Trophoblast cell (in vitro differentiated cells and primary cell): Measurements from ENCODE around the gene CD3G.

Experiments used
- DNase-seq, 2 donors: peaks; one replicate each; pipeline ENCODE4 v3.0.0-alpha.2; 2016
- H2AFZ ChIP-seq: 2 replicates; pipeline ENCODE4 v1.6.1; 2013; ENCODE audit warnings: low read length, moderate library complexity, mild to moderate bottlenecking; ENCODE audit not compliant: insufficient read depth, poor library complexity
- H2AK5ac ChIP-seq: 2 replicates; pipeline ENCODE4 v1.6.1; 2013; ENCODE audit warnings: mild to moderate bottlenecking, low read length
- H2BK120ac ChIP-seq: 2 replicates; pipeline ENCODE4 v1.6.1; 2013; ENCODE audit warnings: low read length, mild to moderate bottlenecking, moderate library complexity; ENCODE audit not compliant: insufficient read depth, poor library complexity
- H2BK12ac ChIP-seq: 2 replicates; pipeline ENCODE4 v1.6.1; 2013; ENCODE audit warnings: mild to moderate bottlenecking, low read length, moderate library complexity
- H2BK5ac ChIP-seq: 2 replicates; pipeline ENCODE4 v1.6.1; 2013; ENCODE audit warnings: low read length, low read depth, moderate library complexity, mild to moderate bottlenecking; ENCODE audit not compliant: poor library complexity
- H3K14ac ChIP-seq: 2 replicates; pipeline ENCODE4 v1.6.1; 2013; ENCODE audit warnings: mild to moderate bottlenecking, low read length
- H3K18ac ChIP-seq: 2 replicates; pipeline ENCODE4 v1.6.1; 2013; ENCODE audit warnings: mild to moderate bottlenecking, low read length
- H3K23ac ChIP-seq: 2 replicates; pipeline ENCODE4 v1.6.1; 2013; ENCODE audit warnings: low read length
- H3K27ac ChIP-seq: 2 replicates; pipeline ENCODE4 v1.5.1; 2013; ENCODE audit warnings: low read depth, mild to moderate bottlenecking, inconsistent platforms, low read length, moderate library complexity
- H3K27me3 ChIP-seq: 2 replicates; pipeline ENCODE4 v1.6.1; 2013; ENCODE audit warnings: inconsistent platforms, mild to moderate bottlenecking, low read length, moderate library complexity; ENCODE audit not compliant: insufficient read depth
- H3K36me3 ChIP-seq, 2 experiments: 1 replicate in 1 of 2; 2 replicates in 1 of 2; pipeline ENCODE4 v1.6.1; 2013; ENCODE audit warnings: low read length in 2 of 2, mild to moderate bottlenecking in 2 of 2, moderate library complexity in 1 of 2; ENCODE audit not compliant: insufficient read depth in 2 of 2, control insufficient read depth in 1 of 2
- H3K4ac ChIP-seq: 2 replicates; pipeline ENCODE4 v1.6.1; 2013; ENCODE audit warnings: low read depth, mild to moderate bottlenecking, low read length, moderate library complexity
- H3K4me1 ChIP-seq, 2 experiments: 1 replicate in 1 of 2; 2 replicates in 1 of 2; pipeline ENCODE4 v1.6.1; 2013; ENCODE audit warnings: low read length in 2 of 2, mild to moderate bottlenecking in 2 of 2, moderate library complexity in 1 of 2; ENCODE audit not compliant: insufficient read depth in 2 of 2, control insufficient read depth in 1 of 2
- H3K4me2 ChIP-seq: 2 replicates; pipeline ENCODE4 v1.6.1; 2013; ENCODE audit warnings: inconsistent platforms, mild to moderate bottlenecking, low read length, moderate library complexity
- H3K4me3 ChIP-seq: 2 replicates; pipeline ENCODE4 v1.5.1; 2013; ENCODE audit warnings: mild to moderate bottlenecking, low read depth, low read length, inconsistent platforms
- H3K79me1 ChIP-seq: one replicate; pipeline ENCODE4 v1.6.1; 2013; ENCODE audit warnings: low read length
- H3K79me2 ChIP-seq: 2 replicates; pipeline ENCODE4 v1.6.1; 2013; ENCODE audit warnings: low read length, mild to moderate bottlenecking; ENCODE audit not compliant: control insufficient read depth, insufficient read depth, poor library complexity
- H3K9ac ChIP-seq: 2 replicates; pipeline ENCODE4 v1.6.1; 2013; ENCODE audit warnings: mild to moderate bottlenecking, low read length
- H3K9me3 ChIP-seq: 2 replicates; pipeline ENCODE4 v1.6.1; 2013; ENCODE audit warnings: low read depth, mild to moderate bottlenecking, control low read depth, inconsistent platforms, low read length; ENCODE audit not compliant: insufficient read depth
- H4K12ac ChIP-seq: 2 replicates; pipeline ENCODE4 v1.6.1; 2013; ENCODE audit warnings: low read depth, mild to moderate bottlenecking, low read length, moderate library complexity
- H4K8ac ChIP-seq: 2 replicates; pipeline ENCODE4 v1.6.1; 2013; ENCODE audit warnings: low read depth, mild to moderate bottlenecking, low read length, moderate library complexity
- H4K91ac ChIP-seq: one replicate; pipeline ENCODE4 v1.6.1; 2013; ENCODE audit warnings: low read depth, mild to moderate bottlenecking, low read length, moderate library complexity
- WGBS: extraction: QIAGEN DNeasy Blood & Tissue Kit; methylation state at CpG from one replicate; pipeline ENCODE4 v1.1.7; 2013; ENCODE audit warnings: missing lambda C conversion rate; ENCODE audit not compliant: insufficient read length, insufficient coverage; ENCODE audit errors: extremely low coverage; 5-methylcytosine and 5-hydroxymethylcytosine counted together

CD3G gene

DNA sequence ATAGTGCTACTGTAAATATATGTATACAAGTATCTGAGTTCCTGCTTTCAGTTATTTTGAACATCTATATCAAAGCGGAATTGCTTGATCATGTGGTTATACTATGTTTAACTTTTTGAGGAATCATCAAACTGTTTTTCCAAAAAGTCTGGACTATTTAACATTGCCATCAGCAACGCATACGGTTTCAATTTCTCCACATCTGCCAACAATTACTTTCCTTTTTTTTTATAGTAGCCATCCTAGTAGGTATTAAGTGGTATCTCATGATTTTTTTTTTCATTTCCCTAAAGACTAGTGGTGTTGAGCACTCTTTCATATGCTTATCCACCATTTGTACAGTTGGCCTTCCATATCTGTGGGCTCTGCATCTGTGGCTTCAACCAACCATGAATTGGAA, 13.9 kb downstream of the CD3G start:
- peaks cover 2% of the 10 kb centered on the region for H3K79me1 ChIP-seq
- H4K91ac ChIP-seq: no peak overlapping the region
- H3K27ac ChIP-seq: no peak overlapping the region
- no peak overlapping the region for H3K4ac ChIP-seq
- H3K18ac ChIP-seq: no peak overlapping the region
- no peak for DNase-seq
- H3K79me2 ChIP-seq: no peaks in the 10 kb centered on the region
- H3K36me3 ChIP-seq: no peaks in the 10 kb centered on the region
- H3K4me2 ChIP-seq: no peak overlapping the region
- H2BK120ac ChIP-seq: no peak overlapping the region
- H2BK12ac ChIP-seq: no peak overlapping the region
- WGBS: no CpG with 5 or more reads among the region's 3 CpGs
- no peak overlapping the region for H3K14ac ChIP-seq
- H2AK5ac ChIP-seq: no peak overlapping the region
- no peak overlapping the region for H2AFZ ChIP-seq
- H4K12ac ChIP-seq: no peak overlapping the region
- no peak overlapping the region for H2BK5ac ChIP-seq
- H3K4me3 ChIP-seq: no peak overlapping the region
- H3K9ac ChIP-seq: no peak overlapping the region
- peaks cover 2 to 3% of the 10 kb centered on the region in 2 experiments for H3K4me1 ChIP-seq
- no peak overlapping the region for H4K8ac ChIP-seq
- H3K23ac ChIP-seq: no peak overlapping the region
- H3K9me3 ChIP-seq: no peaks in the 10 kb centered on the region
- peaks cover 2% of the 10 kb centered on the region for H3K27me3 ChIP-seq

GRCh38 chr11:118359295-118359958, 15.3 kb downstream of the CD3G start, which contains the start of gene UBE4A:
Gene UBE4A (plus strand): TSS chr11:118359600. CDS start chr11:118365081, 5,481 bp downstream.
- peaks cover 2 to 3% of the 10 kb centered on the region in 2 experiments for H3K4me1 ChIP-seq
- no peak within 1 kb of the TSS for H3K23ac ChIP-seq
- peaks cover 0 to 3% of the 10 kb centered on the region in 2 experiments for H3K36me3 ChIP-seq
- H3K9me3 ChIP-seq: no peaks in the 10 kb centered on the region
- WGBS: no CpG with 5 or more reads among the region's 33 CpGs
- H3K9ac ChIP-seq: peak within 1 kb of the TSS; percentile 89
- peak within 1 kb of the TSS; percentile 72 for H4K91ac ChIP-seq
- no peak within 1 kb of the TSS for H2BK12ac ChIP-seq
- H2BK120ac ChIP-seq: no peak within 1 kb of the TSS
- peak within 1 kb of the TSS; percentile 87 for H3K4me3 ChIP-seq
- peak within 1 kb of the TSS; percentile 83 for H3K4me2 ChIP-seq
- H3K4ac ChIP-seq: peak within 1 kb of the TSS; percentile 46
- H3K14ac ChIP-seq: peak within 1 kb of the TSS; percentile 32
- H3K27ac ChIP-seq: no peak within 1 kb of the TSS
- H3K18ac ChIP-seq: no peak within 1 kb of the TSS
- H3K79me1 ChIP-seq: peaks cover 2% of the 10 kb centered on the region
- H2AK5ac ChIP-seq: no peak within 1 kb of the TSS
- H2AFZ ChIP-seq: peak within 1 kb of the TSS; percentile 91
- no peaks in the 10 kb centered on the region for H3K79me2 ChIP-seq
- H4K12ac ChIP-seq: peak within 1 kb of the TSS; percentile 82
- peaks cover 2% of the 10 kb centered on the region for H3K27me3 ChIP-seq
- DNase-seq: peak; percentile 97 to 100
- no peak within 1 kb of the TSS for H2BK5ac ChIP-seq
- H4K8ac ChIP-seq: peak within 1 kb of the TSS; percentile 95

DNA sequence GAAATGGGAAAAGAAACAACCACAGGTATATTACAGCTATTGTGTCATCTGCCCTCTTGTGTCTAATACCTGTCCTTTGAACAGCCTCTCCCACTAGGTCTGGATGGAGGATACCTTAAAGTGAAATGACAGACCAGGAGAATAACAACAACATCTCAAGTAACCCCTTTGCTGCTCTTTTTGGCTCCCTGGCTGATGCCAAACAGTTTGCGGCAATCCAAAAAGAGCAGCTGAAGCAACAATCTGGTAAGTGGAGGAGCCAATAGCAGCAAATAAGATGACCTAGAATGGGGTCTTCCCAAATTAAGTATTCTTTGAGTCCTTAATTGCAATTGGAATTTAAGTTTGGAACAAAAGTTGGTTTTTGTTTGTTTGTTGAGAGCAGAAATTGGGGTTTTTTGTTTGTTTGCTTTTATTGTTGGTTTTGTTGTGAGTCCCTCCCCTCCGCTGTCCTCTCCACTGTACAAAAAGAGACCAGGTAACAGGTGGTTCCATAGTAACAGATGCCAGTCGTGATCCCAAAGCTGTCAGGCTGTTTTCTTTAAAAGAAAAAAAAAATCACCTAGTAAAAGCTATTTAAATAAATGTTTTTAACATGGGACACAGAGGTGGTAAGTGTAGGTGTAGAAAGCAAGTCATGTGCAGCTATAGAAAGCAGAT, 20.9 kb downstream of the CD3G start:
- no CpG with 5 or more reads among the region's 3 CpGs for WGBS
- Histone ChIP-seq H3K18ac (no peak overlapping the region), H4K12ac (no peak overlapping the region), H3K9ac (no peak overlapping the region), H3K79me2 (no peaks in the 10 kb centered on the region), H3K27me3 (no peaks in the 10 kb centered on the region), H2BK12ac (no peak overlapping the region), H3K4me2 (no peak overlapping the region), H3K4ac (no peak overlapping the region), H3K9me3 (no peaks in the 10 kb centered on the region), H4K8ac (no peak overlapping the region), H3K27ac (no peak overlapping the region), H2AK5ac (no peak overlapping the region), H3K4me1 (peaks cover 2% of the 10 kb centered on the region in 2 experiments), H2BK5ac (no peak overlapping the region), H2AFZ (no peak overlapping the region), H3K14ac (no peak overlapping the region), H2BK120ac (no peak overlapping the region), H3K23ac (no peak overlapping the region), H3K4me3 (no peak overlapping the region), H3K79me1 (no peaks in the 10 kb centered on the region), H4K91ac (no peak overlapping the region), H3K36me3 (peaks cover 10 to 19% of the 10 kb centered on the region in 2 experiments)
- no peak for DNase-seq

DNA sequence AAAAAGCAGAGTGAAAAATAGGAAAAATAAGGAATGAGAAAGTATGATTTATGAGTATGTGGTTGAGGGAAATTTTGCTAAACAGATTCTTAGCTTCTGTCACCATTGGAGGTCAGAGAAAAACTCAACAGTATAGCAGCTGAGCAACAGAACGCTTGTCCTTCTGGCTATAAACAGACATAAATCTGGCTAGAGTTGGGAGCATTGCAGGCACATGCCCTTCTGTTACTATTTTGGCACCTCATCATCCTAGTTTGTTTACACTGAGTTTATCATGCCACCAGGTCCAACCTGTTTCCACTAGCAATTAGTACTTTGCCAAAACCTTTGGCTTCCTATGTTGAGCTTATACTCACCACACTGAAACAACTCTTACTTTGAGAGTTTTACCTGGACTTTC, 22.1 kb downstream of the CD3G start:
- Histone ChIP-seq H2BK12ac (no peak overlapping the region), H2AFZ (no peak overlapping the region), H3K79me2 (no peaks in the 10 kb centered on the region), H3K23ac (no peak overlapping the region), H4K12ac (no peak overlapping the region), H4K91ac (no peak overlapping the region), H3K4me2 (no peak overlapping the region), H3K27ac (no peak overlapping the region), H3K4ac (no peak overlapping the region), H3K9me3 (no peaks in the 10 kb centered on the region), H3K27me3 (no peaks in the 10 kb centered on the region), H2BK5ac (no peak overlapping the region), H4K8ac (no peak overlapping the region), H3K18ac (no peak overlapping the region), H3K79me1 (no peaks in the 10 kb centered on the region), H3K14ac (no peak overlapping the region), H3K36me3 (peaks cover 17 to 25% of the 10 kb centered on the region in 2 experiments), H3K9ac (no peak overlapping the region), H3K4me3 (no peak overlapping the region), H2AK5ac (no peak overlapping the region), H2BK120ac (no peak overlapping the region), H3K4me1 (no peaks in the 10 kb centered on the region)
- no CpG with 5 or more reads among the region's 1 CpG for WGBS
- no peak for DNase-seq
